Adrenal gland (tissue), 12 donors: ENCODE results near the gene PDE10A. TPM values are rescaled to one million over a fixed set of nuclear protein-coding genes. Genes with fewer than 3 reads are reported as not detected.
"Not testable (repeated sequence)": the region's sequence is repeated elsewhere in the genome, so short reads cannot be mapped to it uniquely, and the experiment has no call there.

Source experiments
- DNase-seq, 7 donors: peaks; one replicate each; pipeline ENCODE4 v3.0.0-alpha.2; 2019 to 2020
- H3K27ac ChIP-seq, 5 donors: fragments of 200-600 bp; sonication (generic) in 4 of 5; 1 replicate in 3 of 5; 2 replicates in 2 of 5; pipeline versions ENCODE4 v1.5.1 to v1.8.0; 2016 to 2020; ENCODE audit warnings: mild to moderate bottlenecking in 1 of 5
- H3K27me3 ChIP-seq: fragments of 200-600 bp; 2 replicates; pipeline ENCODE4 v1.8.0; 2021
- H3K36me3 ChIP-seq, 2 donors: fragments of 200-600 bp; replicated peaks in 1 of 2; 1 replicate in 1 of 2; 2 replicates in 1 of 2; pipeline versions ENCODE4 v1.5.1 to v1.8.0; 2018 to 2022
- H3K4me1 ChIP-seq, 2 donors: fragments of 200-600 bp; replicated peaks in 1 of 2; 1 replicate in 1 of 2; 2 replicates in 1 of 2; pipeline versions ENCODE4 v1.5.1 to v1.8.0; 2018 to 2021
- H3K4me3 ChIP-seq, 4 donors: fragments of 200-600 bp; sonication (generic) in 3 of 4; one replicate each; pipeline ENCODE4 v1.5.1; 2016 to 2018
- H3K9me3 ChIP-seq, 3 donors: fragments of 200-600 bp; sonication (generic) in 1 of 3; replicated peaks in 1 of 3; 1 replicate in 2 of 3; 2 replicates in 1 of 3; pipeline versions ENCODE4 v1.5.1 to v1.8.0; 2016 to 2021
- CTCF ChIP-seq, 6 experiments: fragments of 450-650 bp in 4 of 6; fragments of 200-600 bp in 2 of 6; sonication (generic) in 1 of 6; IDR thresholded peaks; 1 replicate in 5 of 6; 2 replicates in 1 of 6; pipeline versions ENCODE4 v1.5.1 to v1.8.0; 2016 to 2021; ENCODE audit warnings: antibody characterized with exemption in 6 of 6, mild to moderate bottlenecking in 2 of 6, moderate library complexity in 1 of 6
- POLR2A ChIP-seq, 2 donors: fragments of 450-650 bp; IDR thresholded peaks; one replicate each; pipeline ENCODE4 v1.6.1; 2017; ENCODE audit warnings: antibody characterized with exemption in 2 of 2, mild to moderate bottlenecking in 2 of 2, moderate library complexity in 1 of 2
- WGBS, 4 donors: extraction: QIAGEN DNeasy Blood & Tissue Kit in 2 of 4; methylation state at CpG; one replicate each; pipeline versions ENCODE4 v1.1.5 to v1.1.7; 2013 to 2017; 5-methylcytosine and 5-hydroxymethylcytosine counted together
- intact Hi-C, 2 donors: fragments of 100-400 bp; cut with DNase I; formaldehyde crosslinking; loops; one replicate each; pipeline versions ENCODE4 v1.14.1 to v1.15.0; 2022 to 2023
- polyA plus RNA-seq, 3 donors: library from polyadenylated mRNA; stranded (reverse); fragments of 200-250 nt in 2 of 3; fragments of 350-450 nt in 1 of 3; fragmentation: Illumina TruSeq in 1 of 3; extraction: RNeasy Lipid Tissue Mini Kit (QIAGEN cat#74804) in 1 of 3; gene quantifications; one replicate each; pipeline ENCODE4 v1.2.3, GENCODE V29; 2013 to 2014
- total RNA-seq, 9 donors: library from RNA; depleted of rRNA in 4 of 9; stranded (reverse); fragments of >200 nt in 4 of 9; fragments of 120-200 nt in 1 of 9; fragmentation: NEBNext Ultra II Directional in 1 of 9; extraction: Animal tissue kit (Norgen Biotek cat#: 25700) in 1 of 9; gene quantifications; one replicate each; pipeline versions ENCODE4 v1.1.0 to v1.2.4, GENCODE V29; 2013 to 2023
- donor health status: healthy with polysubstance abuse.
- donor health status: Bipolar disorder and iron deficiency.
- donor health status: DM: yes; HTN: yes; CAD: no.
- donor health status: DM: no; HTN: no; CAD: no.
- donor health status: DM: no; HTN: no; CAD: no.
- donor health status: DM: yes; HTN: yes; CAD: no.

Gene PDE10A
- total and polyA plus RNA-seq, 12 donors = 4.0 to 199 (median 27.8) TPM

- H3K4me3 ChIP-seq = no peak overlapping the region
- peaks cover 0 to 6% of the 10 kb centered on the region in 2 donors for H3K4me1 ChIP-seq
- no peak overlapping the region for H3K27ac ChIP-seq
- H3K36me3 ChIP-seq = no peaks in the 10 kb centered on the region
- intact Hi-C loops = no loop called here
- TF ChIP-seq CTCF (IDR thresholded peaks at IDR 0.05) = no peak
- TF ChIP-seq POLR2A (IDR thresholded peaks at IDR 0.05) = no peak
- DNase-seq = no peak
- H3K27me3 ChIP-seq = no peaks in the 10 kb centered on the region
- H3K9me3 ChIP-seq = no peaks in the 10 kb centered on the region
Measured at GRCh38 chr6:165511807-165512206, 151.2 kb downstream of the PDE10A start.

- TF ChIP-seq CTCF (IDR thresholded peaks at IDR 0.05) (no peak), POLR2A (IDR thresholded peaks at IDR 0.05) (no peak)
- Histone ChIP-seq H3K4me1 (no peaks in the 10 kb centered on the region), H3K9me3 (no peaks in the 10 kb centered on the region), H3K36me3 (no peaks in the 10 kb centered on the region), H3K4me3 (no peak overlapping the region), H3K27me3 (no peaks in the 10 kb centered on the region), H3K27ac (no peak overlapping the region)
- DNase-seq = no peak
- 37 to 56% (median 43%) methylated on average over 2 of the region's 2 CpGs for WGBS, 4 donors
- intact Hi-C loops = no loop called here
Measured at GRCh38 chr6:165508321-165508869, 154.6 kb downstream of the PDE10A start.

GRCh38 chr6:165506657-165507056 lies 156.4 kb downstream of the PDE10A start:
- TF ChIP-seq CTCF (IDR thresholded peaks at IDR 0.05) (no peak), POLR2A (IDR thresholded peaks at IDR 0.05) (no peak)
- Histone ChIP-seq H3K9me3 (no peaks in the 10 kb centered on the region), H3K27ac (no peak overlapping the region), H3K27me3 (no peaks in the 10 kb centered on the region), H3K4me1 (no peaks in the 10 kb centered on the region), H3K36me3 (no peaks in the 10 kb centered on the region), H3K4me3 (no peak overlapping the region)
- no peak for DNase-seq
- intact Hi-C loops = no loop called here
- WGBS, 4 donors = 67 to 85% (median 79%) methylated on average over 2 of the region's 2 CpGs

GRCh38 chr6:165500214-165500907 lies 162.7 kb downstream of the PDE10A start:
- DNase-seq = not testable (repeated sequence)
- 84 to 87% (median 87%) methylated on average over 6 of the region's 6 CpGs for WGBS, 4 donors

GRCh38 chr6:165497472-165497871 lies 165.6 kb downstream of the PDE10A start:
- Histone ChIP-seq H3K9me3 (no peaks in the 10 kb centered on the region), H3K36me3 (no peaks in the 10 kb centered on the region), H3K27me3 (no peaks in the 10 kb centered on the region), H3K27ac (no peak overlapping the region), H3K4me3 (no peak overlapping the region), H3K4me1 (no peaks in the 10 kb centered on the region)
- DNase-seq = no peak
- intact Hi-C loops = no loop called here
- WGBS, 4 donors = 83 to 89% (median 86%) methylated on average over 4 of the region's 4 CpGs
- TF ChIP-seq POLR2A (IDR thresholded peaks at IDR 0.05) (no peak), CTCF (IDR thresholded peaks at IDR 0.05) (no peak)

More at GRCh38 chr6:165500214-165500907, 162.7 kb downstream of the PDE10A start:
- H3K4me3 ChIP-seq, H3K9me3 ChIP-seq, H3K4me1 ChIP-seq, intact Hi-C loops, H3K27ac ChIP-seq, H3K27me3 ChIP-seq, H3K36me3 ChIP-seq: not testable (repeated sequence)
